ENCODE data around the gene CDK14.
A peak's percentile ranks its signal among the peaks of the same experiment; 100 is the strongest.

The CDK14 gene

DNA sequence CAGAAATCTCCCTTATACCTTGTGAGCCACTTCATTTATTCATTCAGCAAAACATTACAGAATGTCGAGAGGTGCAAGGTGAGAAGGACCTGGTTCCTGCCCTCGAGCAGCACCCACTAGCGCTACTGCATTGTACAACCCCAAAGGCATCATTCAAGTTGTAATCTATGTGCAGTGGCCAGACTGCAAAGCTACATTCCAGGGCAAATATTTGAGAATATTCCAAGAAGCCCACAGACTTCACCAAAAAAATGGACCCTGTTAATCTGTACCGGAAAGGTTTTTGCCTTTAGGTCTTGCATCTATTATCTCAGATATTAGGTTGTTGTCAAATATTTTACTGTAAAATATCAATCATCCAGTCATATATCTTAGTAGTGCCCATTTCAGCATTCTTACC is 372.8 kb downstream of the CDK14 start:
- peak; percentile 39 for DNase-seq

DNA sequence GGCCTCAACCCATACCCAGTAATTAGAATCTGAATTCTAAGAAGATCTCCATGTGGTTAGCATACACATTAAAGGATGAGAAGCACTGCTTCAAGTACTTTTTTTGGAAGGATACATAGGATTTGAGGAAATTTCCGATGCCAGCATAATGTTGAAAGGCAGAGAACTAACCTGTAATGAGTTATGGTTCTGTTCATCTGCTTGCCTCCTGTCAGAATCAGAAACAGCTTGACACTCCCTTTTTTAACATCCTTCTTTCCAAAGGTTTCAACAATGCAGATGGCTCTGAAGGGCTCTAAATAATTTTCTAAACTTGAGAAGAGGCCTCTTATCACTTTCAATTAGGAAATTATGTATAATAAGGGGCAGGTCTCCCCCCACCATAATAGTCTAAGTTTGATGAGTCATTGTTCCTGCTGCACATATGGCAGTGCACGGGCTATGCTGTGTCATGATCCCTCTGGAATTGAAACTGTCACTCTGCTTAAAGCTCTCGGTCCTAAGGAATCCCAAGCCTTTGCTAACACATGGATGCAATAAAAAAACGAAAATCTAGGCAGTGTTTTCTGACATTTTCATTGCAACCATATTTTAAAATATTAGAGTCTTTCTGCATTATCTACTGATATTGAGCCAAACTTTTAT is 376.9 kb downstream of the CDK14 start:
- peak; percentile 50 for DNase-seq

DNA sequence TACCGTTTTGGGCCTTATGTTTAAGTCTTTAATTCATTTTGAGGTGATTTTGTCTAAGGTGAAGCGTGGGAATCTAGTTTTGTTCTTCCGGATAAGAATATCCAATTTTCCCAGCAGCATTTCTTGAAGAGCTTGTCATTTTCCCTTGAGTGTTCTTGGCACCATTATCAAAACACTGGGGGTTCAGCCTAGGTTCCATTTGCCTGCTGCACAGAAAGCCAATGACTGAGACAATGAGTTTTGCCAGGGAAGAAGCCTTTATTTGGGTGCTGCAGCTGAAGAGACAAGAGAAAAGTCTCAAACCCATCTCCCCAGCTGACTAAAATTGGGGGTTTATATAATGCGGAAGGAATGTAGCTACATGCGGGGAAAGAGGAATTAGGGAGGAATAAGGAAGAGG is 380.9 kb downstream of the CDK14 start:
- no peak for DNase-seq

- no peak for DNase-seq
These were observed 384.4 kb downstream of the CDK14 start for GRCh38 chr7:90980545-90980944.

GRCh38 chr7:90982228-90982627 is 386.1 kb downstream of the CDK14 start:
- DNase-seq, result no peak

DNA sequence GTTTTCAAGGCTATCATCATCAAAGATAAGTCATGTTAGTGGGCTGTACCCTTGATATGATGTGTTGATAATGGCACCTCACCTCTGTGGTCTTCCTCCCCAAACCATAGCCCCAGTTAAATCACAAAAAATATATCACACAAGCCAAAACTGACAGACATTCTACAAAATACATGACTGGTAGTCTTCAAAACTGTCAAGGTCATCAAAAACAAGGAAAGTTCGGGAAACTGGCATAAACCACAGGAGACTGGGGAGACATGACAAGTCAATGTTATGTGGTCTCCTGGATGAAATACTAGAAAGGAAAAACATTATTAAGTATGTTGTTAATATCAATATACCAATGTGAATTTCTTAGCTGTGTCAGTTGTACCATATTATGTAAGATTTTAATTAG is 388.6 kb downstream of the CDK14 start:
- no peak for DNase-seq

GRCh38 chr7:90988516-90988915 is 392.4 kb downstream of the CDK14 start:
- no peak for DNase-seq

DNA sequence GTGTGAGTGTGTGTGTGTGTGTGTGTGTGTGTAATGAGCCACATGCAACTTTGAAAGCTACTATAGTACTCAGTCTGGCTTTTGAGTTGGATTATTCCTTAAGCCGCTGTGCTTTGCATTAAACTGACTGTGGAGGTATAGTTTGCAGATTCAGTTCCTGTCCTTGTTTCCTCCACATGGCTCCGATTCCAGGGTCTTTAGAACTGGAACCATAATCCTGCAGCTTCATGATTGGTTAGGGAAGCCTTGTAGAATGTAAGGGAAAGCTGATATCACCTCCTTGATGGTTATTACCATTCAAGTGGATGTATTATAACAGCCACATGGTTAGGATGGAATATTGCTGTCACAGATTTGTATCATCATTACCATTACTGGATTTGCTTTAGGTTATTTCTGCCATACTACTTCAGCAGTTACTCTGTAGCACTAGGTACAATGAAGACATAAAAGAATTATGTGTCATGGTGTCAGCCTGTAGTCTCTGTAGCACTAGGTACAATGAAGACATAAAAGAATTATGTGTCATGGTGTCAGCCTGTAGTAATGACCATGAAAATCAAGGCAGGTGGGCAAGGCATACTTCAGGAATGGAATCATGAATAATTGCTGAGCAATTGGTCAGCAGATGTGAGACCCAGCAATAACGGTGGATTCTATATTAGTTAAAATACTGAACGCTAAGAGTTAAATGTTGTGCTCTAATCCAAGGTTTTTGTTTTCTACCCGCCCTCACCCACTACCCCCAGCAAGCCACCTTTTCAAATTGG is 393.1 kb downstream of the CDK14 start:
- no peak for DNase-seq

DNA sequence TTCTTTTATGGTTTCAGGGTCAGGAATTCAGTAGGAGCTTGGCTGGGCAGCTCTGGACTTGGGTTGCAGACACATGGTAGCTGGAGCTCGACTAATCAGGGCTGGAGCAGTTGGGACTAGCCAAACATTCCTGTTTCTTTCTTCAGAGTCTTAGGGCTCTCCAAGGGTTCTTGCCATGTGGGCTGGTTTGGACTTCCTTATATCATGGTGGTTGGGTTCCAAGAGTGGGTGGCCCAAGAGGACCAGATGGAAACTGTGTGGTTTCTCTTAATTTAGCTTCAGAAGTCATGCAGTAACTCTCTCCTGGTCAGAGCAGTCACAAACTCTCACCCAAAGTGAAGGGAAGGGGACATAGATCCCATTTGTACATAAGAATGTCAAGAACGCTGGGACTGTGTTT is 398.0 kb downstream of the CDK14 start:
- DNase-seq, result no peak

DNA sequence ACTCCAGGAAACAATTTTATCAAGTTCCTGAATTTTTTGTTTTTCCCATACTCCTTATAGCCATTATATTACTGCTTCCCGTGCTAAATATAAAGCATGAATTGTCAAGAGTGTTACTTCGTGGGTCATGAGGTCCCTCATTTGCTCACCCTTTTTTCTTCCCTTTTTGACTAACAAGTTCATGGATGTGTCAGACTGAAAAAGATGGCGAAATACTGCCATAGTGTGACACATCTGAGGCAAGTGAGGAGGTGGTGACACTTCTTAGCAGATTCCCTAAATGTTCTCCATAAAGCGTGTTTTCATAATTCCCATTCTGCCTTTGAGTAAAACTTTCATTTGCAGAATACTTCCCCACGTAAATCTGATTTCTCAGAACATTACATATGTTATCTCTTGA is 398.5 kb downstream of the CDK14 start:
- DNase-seq, result no peak

- no peak for DNase-seq
These were observed 399.9 kb downstream of the CDK14 start for GRCh38 chr7:90995996-90996395.

DNA sequence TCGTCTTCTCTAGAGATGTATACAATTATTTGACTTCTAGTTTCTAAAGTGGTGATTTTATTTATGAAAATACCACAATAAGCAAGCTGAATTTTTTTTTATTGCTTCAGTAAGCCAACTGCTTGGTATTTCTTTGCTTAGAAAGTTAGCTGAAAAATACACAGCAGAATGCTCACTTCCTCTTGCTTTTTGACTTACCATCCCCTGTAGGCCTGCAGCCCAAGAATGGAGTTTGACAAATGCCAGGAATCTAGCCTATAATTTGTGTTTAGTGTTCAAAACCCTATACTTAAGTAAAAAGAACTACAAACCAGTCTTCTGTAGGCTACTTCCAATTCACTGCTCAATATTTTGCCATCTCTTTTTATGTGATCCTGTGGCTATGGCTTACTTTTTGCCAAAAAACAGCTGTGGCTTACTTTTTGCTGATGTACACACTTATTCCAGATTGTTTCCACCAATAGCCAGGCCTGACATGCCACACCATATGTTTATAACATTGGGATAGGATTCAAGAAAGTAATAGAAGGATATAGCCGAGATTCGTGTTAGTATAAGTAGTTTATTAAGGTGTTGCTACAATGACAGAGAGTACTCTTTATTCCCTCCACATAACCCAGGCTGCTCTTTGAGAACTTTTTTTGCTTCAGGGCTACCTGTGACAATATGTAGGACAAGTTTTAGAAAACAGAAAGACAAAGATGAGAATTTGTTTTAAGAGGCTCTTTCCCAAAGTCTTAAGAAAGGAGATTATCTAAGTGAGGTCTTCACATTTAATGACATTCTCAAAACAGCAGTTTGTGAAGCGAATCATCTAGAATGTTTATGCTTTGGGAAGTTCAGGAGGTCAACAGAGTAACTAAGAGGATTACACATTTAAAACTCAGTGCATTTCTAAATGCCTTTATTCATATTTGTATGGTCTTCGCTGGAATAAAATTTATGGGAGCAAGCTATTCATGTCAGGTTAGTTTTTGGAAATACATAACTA is 404.2 kb downstream of the CDK14 start:
- peak; percentile 48 for DNase-seq

DNA sequence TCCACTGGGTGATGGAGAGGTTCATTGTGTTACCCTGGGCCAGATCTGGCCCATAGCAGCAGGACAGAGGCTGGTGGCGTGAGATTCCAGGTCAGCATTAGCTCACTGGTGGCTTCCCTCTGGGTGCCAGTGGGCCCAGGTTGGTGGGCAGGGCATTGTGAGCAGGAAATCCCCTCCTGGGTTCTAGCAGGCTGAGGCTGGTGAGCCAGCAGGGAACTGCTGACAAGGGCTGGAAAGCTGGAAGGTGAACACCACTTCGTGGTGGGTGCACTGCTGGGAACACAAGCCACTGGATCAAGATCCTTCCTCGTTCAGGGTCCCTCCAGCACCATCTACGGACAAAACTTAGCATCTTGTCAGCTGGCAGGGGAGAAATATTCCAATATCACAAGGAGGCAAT is 408.9 kb downstream of the CDK14 start:
- DNase-seq, result no peak

DNA sequence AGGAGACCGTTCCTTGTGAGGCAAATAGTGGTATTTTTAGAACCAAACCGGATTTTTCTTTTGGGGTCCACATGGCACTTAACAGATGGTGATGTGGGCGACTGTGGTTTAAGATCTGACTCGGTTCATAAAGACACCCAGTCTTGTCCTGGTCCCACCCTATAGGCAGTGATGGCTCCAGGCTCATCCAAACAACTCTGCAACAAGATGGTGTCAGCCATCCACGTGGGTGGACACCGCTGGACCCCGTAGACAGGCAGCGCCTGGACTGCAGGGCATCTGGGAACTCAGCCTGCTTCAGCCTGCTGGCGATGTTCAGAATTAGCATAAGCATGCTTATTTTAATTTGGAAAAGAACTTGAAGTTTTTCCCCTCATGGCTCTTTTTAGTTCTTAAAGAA is 409.7 kb downstream of the CDK14 start:
- DNase-seq, result no peak

GRCh38 chr7:91007371-91007770 is 411.2 kb downstream of the CDK14 start:
- DNase-seq, result no peak

GRCh38 chr7:91013078-91013477 is 417.0 kb downstream of the CDK14 start:
- DNase-seq, result no peak

DNA sequence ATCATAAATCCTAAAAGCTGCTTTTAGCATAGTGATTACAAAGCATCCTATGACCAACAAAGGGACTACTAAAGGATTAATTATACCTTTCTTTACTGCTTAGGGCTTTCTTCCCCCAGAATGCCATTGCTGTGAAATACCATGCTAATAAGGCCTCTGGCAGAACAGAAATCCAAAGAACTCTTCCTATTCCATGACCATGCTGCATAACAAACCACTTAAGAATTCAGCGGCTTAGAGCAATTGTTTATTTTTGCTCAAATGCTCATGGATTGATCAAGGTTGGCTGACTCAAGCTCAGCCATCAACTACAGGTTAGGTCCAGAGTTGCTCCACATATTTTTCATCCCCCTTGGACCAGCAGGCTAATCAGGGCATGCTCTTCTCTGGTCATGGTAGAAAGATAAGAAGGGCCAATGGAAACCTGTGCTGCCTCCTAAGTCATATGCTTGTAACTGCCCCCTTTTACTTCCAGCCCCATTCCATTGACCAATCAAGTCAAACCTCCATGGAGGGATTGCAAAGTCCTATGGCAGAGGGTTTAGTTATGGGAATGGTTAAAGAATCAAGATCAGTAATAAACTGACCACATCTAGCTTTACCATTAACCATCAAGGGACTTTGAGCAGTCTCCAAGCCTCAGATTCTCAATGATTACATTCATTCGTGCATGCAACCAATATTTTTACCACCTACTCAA is 423.7 kb downstream of the CDK14 start:
- no peak for DNase-seq

- DNase-seq, result no peak
These were observed 424.7 kb downstream of the CDK14 start for GRCh38 chr7:91020636-91021385.

DNA sequence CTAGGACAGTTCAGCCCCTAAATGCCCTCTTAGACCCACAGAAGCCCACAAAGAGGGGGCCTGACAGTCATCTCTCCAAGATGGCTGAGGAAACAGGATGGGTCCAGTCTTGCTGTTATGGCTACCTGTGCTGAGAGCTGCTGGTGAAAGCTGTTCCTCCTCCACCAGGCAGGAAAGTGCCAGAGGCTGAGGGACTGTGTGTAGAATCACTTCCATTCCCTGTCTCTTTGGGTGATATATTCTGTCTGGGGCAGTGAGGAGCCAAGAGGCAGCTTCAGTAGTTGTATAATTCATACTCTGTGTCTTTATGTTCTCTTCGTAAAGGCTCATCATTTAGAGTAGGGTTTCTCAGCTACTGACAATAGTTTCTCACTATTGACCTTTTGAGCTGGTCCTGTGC is 425.8 kb downstream of the CDK14 start:
- DNase-seq, result no peak

GRCh38 chr7:91025906-91026390 is 429.8 kb downstream of the CDK14 start:
- DNase-seq, result no peak

DNA sequence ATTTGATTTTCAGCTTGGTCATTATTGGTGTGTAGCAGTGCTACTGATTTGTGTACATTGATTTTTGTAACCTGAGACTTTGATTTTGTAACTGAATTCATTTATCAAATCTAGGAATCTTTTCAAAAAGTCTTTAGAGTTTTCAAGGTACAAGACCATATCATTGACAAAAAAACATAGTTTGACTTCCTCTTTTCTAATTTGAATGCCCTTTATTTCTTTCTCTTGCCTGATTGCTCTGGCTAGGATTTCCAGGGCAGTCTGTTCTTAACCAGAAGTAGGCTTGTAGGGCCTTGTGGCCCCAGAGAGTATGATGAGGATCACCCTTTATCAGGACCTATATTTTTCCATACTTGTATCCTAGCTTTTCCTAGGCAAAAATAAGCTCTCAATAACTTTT is 433.6 kb downstream of the CDK14 start:
- no peak for DNase-seq
